Hepatocyte (in vitro differentiated cells): ENCODE results near the gene DNAJC12. TPM values are rescaled to one million over a fixed set of nuclear protein-coding genes. Genes with fewer than 3 reads are reported as not detected.
"Not testable (repeated sequence)": the region's sequence is repeated elsewhere in the genome, so short reads cannot be mapped to it uniquely, and the experiment has no call there.

ENCODE experiments used
- DNase-seq: peaks from one replicate; pipeline ENCODE4 v3.0.0-alpha.2; 2016; ENCODE audit warnings: low spot score
- H2AFZ ChIP-seq: fragments of 200-600 bp; sonication (generic); 2 replicates; pipeline ENCODE4 v1.6.0; 2016; ENCODE audit warnings: antibody characterized with exemption, mild to moderate bottlenecking
- H3K27ac ChIP-seq: fragments of 200-600 bp; sonication (generic); 2 replicates; pipeline ENCODE4 v1.5.1; 2016; ENCODE audit warnings: mild to moderate bottlenecking
- H3K27me3 ChIP-seq: fragments of 200-600 bp; sonication (generic); 2 replicates; pipeline ENCODE4 v1.6.1; 2016
- H3K36me3 ChIP-seq: fragments of 200-600 bp; sonication (generic); replicated peaks from 2 replicates; pipeline ENCODE4 v1.5.1; 2016; ENCODE audit warnings: low read depth; ENCODE audit not compliant: insufficient read depth
- H3K4me1 ChIP-seq: fragments of 200-600 bp; sonication (generic); 2 replicates; pipeline ENCODE4 v1.5.1; 2016; ENCODE audit warnings: mild to moderate bottlenecking, moderate library complexity; ENCODE audit not compliant: insufficient read depth
- H3K4me2 ChIP-seq: fragments of 200-600 bp; sonication (generic); 2 replicates; pipeline ENCODE4 v1.6.0; 2016
- H3K4me3 ChIP-seq: fragments of 200-600 bp; sonication (generic); 2 replicates; pipeline ENCODE4 v1.5.1; 2016; ENCODE audit warnings: mild to moderate bottlenecking
- H3K79me2 ChIP-seq: fragments of 200-600 bp; sonication (generic); 2 replicates; pipeline ENCODE4 v1.6.0; 2017; ENCODE audit warnings: mild to moderate bottlenecking
- H3K9me2 ChIP-seq: fragments of 200-600 bp; sonication (generic); replicated peaks from 2 replicates; pipeline ENCODE4 v1.6.0; 2017; ENCODE audit warnings: mild to moderate bottlenecking; ENCODE audit not compliant: insufficient read depth
- H3K9me3 ChIP-seq: fragments of 200-600 bp; sonication (generic); 2 replicates; pipeline ENCODE4 v1.5.1; 2016; ENCODE audit warnings: low read depth, mild to moderate bottlenecking
- H4K20me1 ChIP-seq: fragments of 200-600 bp; sonication (generic); 2 replicates; pipeline ENCODE4 v1.6.0; 2016; ENCODE audit warnings: mild to moderate bottlenecking; ENCODE audit not compliant: insufficient read depth, poor library complexity, severe bottlenecking
- CTCF ChIP-seq: fragments of 200-600 bp; sonication (generic); IDR thresholded peaks from 2 replicates; pipeline ENCODE4 v1.5.1; 2016; ENCODE audit warnings: antibody characterized with exemption, mild to moderate bottlenecking; ENCODE audit not compliant: poor library complexity
- EZH2 ChIP-seq: fragments of 200-600 bp; sonication (generic); IDR thresholded peaks from 2 replicates; pipeline ENCODE4 v1.6.1; 2016; ENCODE audit warnings: antibody characterized with exemption, mild to moderate bottlenecking, borderline replicate concordance
- EZH2phosphoT487 ChIP-seq: fragments of 200-600 bp; sonication (generic); IDR thresholded peaks from one replicate; pipeline ENCODE4 v1.6.1; 2018; ENCODE audit warnings: antibody characterized with exemption, mild to moderate bottlenecking, low read depth, moderate library complexity; ENCODE audit not compliant: unreplicated experiment, severe bottlenecking
- WGBS: methylation state at CpG from one replicate; pipeline ENCODE4 v1.1.6; 2016; ENCODE audit warnings: low lambda C conversion rate; ENCODE audit errors: missing lambda C conversion rate; 5-methylcytosine and 5-hydroxymethylcytosine counted together
- polyA plus RNA-seq: library from polyadenylated mRNA; unstranded; fragments of >200 nt; fragmentation: Nextera tagmentation; extraction: Ambion mirVana; gene quantifications from 2 replicates; pipeline ENCODE4 v1.2.1, GENCODE V29; 2016
- total RNA-seq: library from RNA; depleted of rRNA; stranded (reverse); fragments of >200 nt; gene quantifications from 2 replicates; pipeline ENCODE4 v1.2.3, GENCODE V29; 2014

DNAJC12 gene
- total and polyA plus RNA-seq, 2 experiments from 2014 or later = 6.2 to 16.7 TPM

DNA sequence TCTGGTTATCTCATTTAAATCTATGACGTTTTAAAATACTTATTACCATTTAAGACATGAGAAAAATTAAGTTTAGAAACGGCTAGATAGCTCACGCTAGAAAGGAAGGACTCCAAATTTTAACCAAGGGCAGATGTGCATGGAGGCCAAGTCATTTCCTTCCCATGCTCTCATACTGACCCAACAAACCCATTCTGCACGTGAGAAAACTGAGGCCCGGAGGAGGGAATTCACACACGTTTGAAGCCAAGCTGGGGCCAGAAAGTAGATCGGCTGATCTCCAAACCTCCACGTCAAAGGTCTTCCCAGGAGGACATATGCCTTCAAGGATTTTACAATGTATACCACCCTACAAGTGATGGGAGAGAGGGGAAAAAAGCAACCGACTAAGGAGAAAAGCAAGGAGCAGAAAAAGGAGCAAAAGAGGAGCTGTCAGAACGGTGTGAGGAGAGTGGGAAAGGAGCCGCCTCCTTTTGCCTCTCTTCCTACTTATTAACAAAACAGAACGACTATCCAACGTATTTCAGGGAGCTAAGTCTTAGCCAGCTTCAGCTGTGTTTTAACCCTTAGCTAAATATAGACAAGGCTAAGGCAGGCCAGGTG lies 45.8 kb upstream of the DNAJC12 start:
- Histone ChIP-seq H3K9me3 (no peaks in the 10 kb centered on the region), H3K27me3 (no peaks in the 10 kb centered on the region), H2AFZ (peak overlapping the region; percentile 87), H3K4me3 (peak overlapping the region; percentile 6), H3K4me1 (no peaks in the 10 kb centered on the region), H3K27ac (peak overlapping the region; percentile 93), H3K9me2 (no peaks in the 10 kb centered on the region), H3K4me2 (peak overlapping the region; percentile 76), H3K36me3 (no peaks in the 10 kb centered on the region), H3K79me2 (peaks cover 35% of the 10 kb centered on the region), H4K20me1 (peaks cover 27% of the 10 kb centered on the region)
- TF ChIP-seq EZH2 (no peak), CTCF (no peak), EZH2phosphoT487 (no peak)
- DNase-seq = no peak
- WGBS = 33% methylated on average over 13 of the region's 13 CpGs

DNA sequence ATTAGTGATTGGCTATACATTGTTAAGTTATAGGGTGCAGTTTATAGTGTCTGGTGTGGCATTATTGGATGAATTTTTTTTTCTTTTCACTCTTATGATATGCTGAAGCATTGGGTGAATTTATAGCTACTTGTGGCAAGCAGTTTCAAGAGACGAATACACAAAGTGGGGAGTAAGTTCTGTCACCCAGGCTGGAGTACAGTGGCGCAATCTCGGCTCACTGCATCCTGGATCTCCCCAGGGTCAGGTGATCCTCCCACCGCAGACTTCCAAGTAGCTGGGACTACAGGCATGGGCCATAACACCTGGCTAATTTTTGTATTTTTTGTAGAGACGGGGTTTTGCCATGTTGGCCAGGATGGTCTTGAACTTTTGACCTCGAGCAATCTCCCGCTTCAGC lies 40.1 kb upstream of the DNAJC12 start:
- Histone ChIP-seq H3K79me2 (no peaks in the 10 kb centered on the region), H3K9me3 (no peaks in the 10 kb centered on the region), H3K4me2 (no peak overlapping the region), H3K4me1 (no peaks in the 10 kb centered on the region), H4K20me1 (no peaks in the 10 kb centered on the region), H3K27ac (no peak overlapping the region), H3K36me3 (no peaks in the 10 kb centered on the region), H3K27me3 (no peaks in the 10 kb centered on the region), H2AFZ (no peak overlapping the region), H3K4me3 (no peak overlapping the region), H3K9me2 (no peaks in the 10 kb centered on the region)
- no peak for DNase-seq
- 89% methylated on average over 7 of the region's 7 CpGs for WGBS
- TF ChIP-seq EZH2phosphoT487 (no peak), CTCF (no peak), EZH2 (no peak)

GRCh38 chr10:67877421-67877820 lies 39.4 kb upstream of the DNAJC12 start:
- not testable (repeated sequence) for H3K27ac ChIP-seq, H2AFZ ChIP-seq

DNA sequence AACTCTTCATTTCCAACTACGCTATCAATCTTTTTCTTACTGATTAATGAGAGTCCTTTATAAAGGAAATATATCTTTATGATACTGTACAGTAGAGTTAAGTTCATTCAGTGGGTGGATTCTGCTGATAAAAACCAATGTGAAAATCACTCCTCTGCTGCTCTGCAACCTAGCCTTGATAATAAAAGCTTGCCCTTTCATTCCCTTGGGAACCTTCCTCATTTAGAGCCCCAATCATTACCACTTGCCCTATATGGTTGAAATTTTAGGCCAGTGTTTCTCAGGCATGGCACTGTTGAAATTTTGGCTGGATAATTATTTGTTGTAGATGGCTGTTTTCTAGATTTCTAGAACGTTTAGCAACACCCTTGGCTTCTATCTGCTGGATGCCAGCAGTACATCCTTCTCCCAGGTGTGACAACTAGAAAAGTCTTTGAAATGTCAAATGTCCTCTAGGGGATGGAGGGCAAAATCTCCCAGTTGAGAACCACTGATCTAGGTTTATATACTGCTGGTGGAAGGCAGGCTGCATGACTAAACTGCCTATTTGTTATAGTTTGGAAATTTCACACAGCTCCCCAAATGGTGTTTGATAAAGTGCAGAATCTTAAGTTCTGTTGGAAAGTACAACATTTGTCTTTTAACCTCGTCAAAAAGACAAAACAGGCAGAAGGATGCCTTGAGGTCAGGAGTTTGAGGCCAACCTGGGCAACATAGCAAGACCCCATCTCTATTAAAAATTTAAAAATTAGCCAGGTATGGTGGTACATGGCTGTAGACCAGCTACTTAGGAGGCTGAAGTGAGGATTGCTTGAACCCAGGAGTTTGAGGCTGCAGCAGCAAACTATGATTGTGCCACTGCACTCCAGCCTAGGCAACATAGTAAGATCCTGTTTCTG lies 37.6 kb upstream of the DNAJC12 start:
- no peak overlapping the region for H2AFZ ChIP-seq

More at GRCh38 chr10:67877421-67877820, 39.4 kb upstream of the DNAJC12 start:
- not testable (repeated sequence) for H4K20me1 ChIP-seq, H3K4me1 ChIP-seq, DNase-seq, H3K36me3 ChIP-seq, H3K4me2 ChIP-seq, H3K9me3 ChIP-seq, H3K79me2 ChIP-seq, H3K27me3 ChIP-seq, H3K9me2 ChIP-seq, H3K4me3 ChIP-seq
- 90% methylated on average over 11 of the region's 11 CpGs for WGBS

More for the DNA sequence above, 37.6 kb upstream of the DNAJC12 start:
- WGBS = 71% methylated on average over 3 of the region's 3 CpGs
- Histone ChIP-seq H3K79me2 (no peaks in the 10 kb centered on the region), H4K20me1 (no peaks in the 10 kb centered on the region), H3K27ac (no peak overlapping the region), H3K4me2 (no peak overlapping the region), H3K4me3 (no peak overlapping the region), H3K27me3 (no peaks in the 10 kb centered on the region), H3K4me1 (no peaks in the 10 kb centered on the region), H3K36me3 (no peaks in the 10 kb centered on the region), H3K9me2 (no peaks in the 10 kb centered on the region), H3K9me3 (no peaks in the 10 kb centered on the region)
- TF ChIP-seq EZH2phosphoT487 = no peak
- TF ChIP-seq CTCF = no peak
- DNase-seq = no peak
